ENCODE results near the gene C16orf96.

DNA sequence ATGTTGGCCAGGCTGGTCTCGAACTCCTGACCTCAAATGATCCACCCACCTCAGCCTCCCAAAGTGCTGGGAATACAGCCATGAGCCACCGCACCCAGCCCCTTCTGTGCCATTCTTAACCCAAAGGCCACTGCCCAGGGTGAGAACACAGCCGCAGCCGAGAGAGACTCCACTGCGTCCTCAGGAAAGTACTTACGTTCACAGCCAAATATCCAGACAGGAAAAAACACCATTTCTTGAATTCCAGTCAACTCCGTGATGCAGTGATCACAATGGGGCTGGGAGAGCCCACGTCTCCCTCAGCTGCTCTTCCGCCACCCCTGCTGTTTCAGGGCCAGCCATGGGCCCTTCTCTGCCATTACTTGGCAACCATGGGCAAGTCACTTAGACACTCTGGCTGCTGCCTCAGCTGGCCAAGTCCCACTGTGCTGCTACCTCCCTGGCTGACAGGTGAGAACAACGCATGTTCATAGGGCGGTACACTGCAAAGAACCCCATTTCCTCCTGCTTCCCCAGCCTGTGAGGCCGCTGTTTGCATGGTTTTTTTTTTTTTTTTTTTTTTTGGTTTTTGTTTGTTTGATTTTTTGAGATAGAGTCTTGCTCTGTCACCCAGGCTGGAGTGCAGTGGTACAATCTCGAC, 21.9 kb upstream of the C16orf96 start:
- TF ChIP-seq POLR2A (IDR thresholded peaks at IDR 0.05; ENCODE audit: low read depth, low read length): no peak
- TF ChIP-seq TAF1 (IDR thresholded peaks at IDR 0.05; ENCODE audit: low read depth, low read length): no peak

All from GM12891 (cell line).